ENCODE data around the gene PTHLH.

GRCh38 chr12:27953817-27954216 is 18.7 kb downstream of the PTHLH start:
- TF ChIP-seq CTCF (IDR thresholded peaks at IDR 0.05 in 4 of 5, conservative IDR thresholded peaks at IDR 0.05 in 1 of 5) (no peak), POLR2A (IDR thresholded peaks at IDR 0.05) (no peak)
